ENCODE measurements around the gene FOXK2. TPM values are rescaled to one million over a fixed set of nuclear protein-coding genes. Genes with fewer than 3 reads are reported as not detected.

FOXK2 gene
- total and polyA plus RNA-seq, 2 donors (not counting 3 experiments of a cell fraction or from before 2014, with no cell fraction given) = 33.4 to 79.3 TPM

DNA sequence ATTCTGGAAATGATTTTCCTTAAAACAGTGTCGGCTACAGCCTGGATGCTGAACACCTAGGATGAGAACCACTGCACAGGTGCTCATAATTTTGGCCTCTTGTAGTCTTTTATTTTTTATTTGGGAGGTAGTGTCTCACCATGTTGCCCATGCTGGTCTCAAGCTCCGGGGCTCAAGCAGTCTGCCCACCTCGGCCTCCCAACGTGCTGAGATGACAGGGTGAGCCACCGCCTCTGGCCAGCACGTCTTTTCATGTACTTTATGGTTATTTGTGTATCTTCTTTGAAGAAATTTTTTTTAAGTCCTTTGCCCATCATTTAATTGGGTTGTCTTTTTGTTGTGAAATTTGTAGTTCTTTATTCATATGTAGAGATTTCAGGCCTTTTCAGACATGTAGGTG lies 70.7 kb downstream of the FOXK2 start:
- Histone ChIP-seq H3K79me2 (ENCODE audit: control insufficient read depth, insufficient read depth, low read length) (peaks cover 4% of the 10 kb centered on the region), H3K9ac (replicated peaks; ENCODE audit: extremely low read depth, insufficient read depth, low read length) (no peak overlapping the region), H3K9me3 (replicated peaks; ENCODE audit: control insufficient read depth, insufficient read depth, low read length) (no peaks in the 10 kb centered on the region), H3K4me3 (replicated peaks in 1 of 3; ENCODE audit: insufficient read depth in 1 of 3, low read depth in 1 of 3, low read length in 3 of 3) (no peak overlapping the region), H2AFZ (ENCODE audit: low read depth, low read length) (no peak overlapping the region), H3K9me1 (replicated peaks; ENCODE audit: control insufficient read depth, extremely low read depth, insufficient read depth, low read length) (no peaks in the 10 kb centered on the region), H3K4me2 (ENCODE audit: insufficient read depth, low read length) (no peak overlapping the region), H3K27ac (ENCODE audit: insufficient read depth, low read depth, low read length) (no peak overlapping the region), H3K36me3 (ENCODE audit: control insufficient read depth in 2 of 2, extremely low read depth in 1 of 2, insufficient read depth in 2 of 2, low read length in 2 of 2) (peaks cover 0 to 17% of the 10 kb centered on the region in 2 experiments), H4K20me1 (replicated peaks; ENCODE audit: control insufficient read depth, extremely low read depth, insufficient read depth, low read length) (no peaks in the 10 kb centered on the region), H3K4me1 (ENCODE audit: control insufficient read depth, extremely low read depth, insufficient read depth, low read length) (peaks cover 8% of the 10 kb centered on the region), H3K27me3 (ENCODE audit: control insufficient read depth in 2 of 2, insufficient read depth in 2 of 2, low read length in 2 of 2) (no peaks in the 10 kb centered on the region)
- DNase-seq (ENCODE audit: low read depth, low spot score) (no peak), FAIRE-seq (no peak)
- no TSS peak for BruUV-seq (replicated peaks)
- CTCF ChIA-PET = no interaction called here
- intact Hi-C loops (cut with micrococcal nuclease) (no loop called here), dilution Hi-C loops (cut with MboI; ENCODE audit: extremely low pct_ligation_motif_present, low sequenced_read_pairs) (no loop called here)
- POLR2A ChIA-PET = no interaction called here
- no peak for TF ChIP-seq EZH2 (IDR thresholded peaks at IDR 0.05; ENCODE audit: borderline replicate concordance, low read depth, low read length, severe bottlenecking)
- TF ChIP-seq GATA2 (IDR thresholded peaks at IDR 0.05; ENCODE audit: insufficient read depth, insufficient read length, low read depth, low read length) = no peak
- TF ChIP-seq, protein P1, sequence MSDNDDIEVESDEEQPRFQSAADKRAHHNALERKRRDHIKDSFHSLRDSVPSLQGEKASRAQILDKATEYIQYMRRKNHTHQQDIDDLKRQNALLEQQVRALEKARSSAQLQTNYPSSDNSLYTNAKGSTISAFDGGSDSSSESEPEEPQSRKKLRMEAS (IDR thresholded peaks at IDR 0.05; ENCODE audit: insufficient read depth, insufficient read length) = no peak
- TF ChIP-seq, protein P2, sequence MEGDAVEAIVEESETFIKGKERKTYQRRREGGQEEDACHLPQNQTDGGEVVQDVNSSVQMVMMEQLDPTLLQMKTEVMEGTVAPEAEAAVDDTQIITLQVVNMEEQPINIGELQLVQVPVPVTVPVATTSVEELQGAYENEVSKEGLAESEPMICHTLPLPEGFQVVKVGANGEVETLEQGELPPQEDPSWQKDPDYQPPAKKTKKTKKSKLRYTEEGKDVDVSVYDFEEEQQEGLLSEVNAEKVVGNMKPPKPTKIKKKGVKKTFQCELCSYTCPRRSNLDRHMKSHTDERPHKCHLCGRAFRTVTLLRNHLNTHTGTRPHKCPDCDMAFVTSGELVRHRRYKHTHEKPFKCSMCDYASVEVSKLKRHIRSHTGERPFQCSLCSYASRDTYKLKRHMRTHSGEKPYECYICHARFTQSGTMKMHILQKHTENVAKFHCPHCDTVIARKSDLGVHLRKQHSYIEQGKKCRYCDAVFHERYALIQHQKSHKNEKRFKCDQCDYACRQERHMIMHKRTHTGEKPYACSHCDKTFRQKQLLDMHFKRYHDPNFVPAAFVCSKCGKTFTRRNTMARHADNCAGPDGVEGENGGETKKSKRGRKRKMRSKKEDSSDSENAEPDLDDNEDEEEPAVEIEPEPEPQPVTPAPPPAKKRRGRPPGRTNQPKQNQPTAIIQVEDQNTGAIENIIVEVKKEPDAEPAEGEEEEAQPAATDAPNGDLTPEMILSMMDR (IDR thresholded peaks at IDR 0.05; ENCODE audit: extremely low read depth in 1 of 2, insufficient read depth in 1 of 2, low read depth in 1 of 2, low read length in 2 of 2) = no peak
- TF ChIP-seq FOS (IDR thresholded peaks at IDR 0.05; ENCODE audit: borderline replicate concordance, insufficient read depth, low read length) = no peak
- no peak for TF ChIP-seq POLR2AphosphoS5 (IDR thresholded peaks at IDR 0.05; ENCODE audit: insufficient read depth, low read depth, low read length)
- no peak for TF ChIP-seq POLR2A (IDR thresholded peaks at IDR 0.05; ENCODE audit: low read depth, low read length)
- no peak for TF ChIP-seq JUN (IDR thresholded peaks at IDR 0.05; ENCODE audit: borderline replicate concordance, insufficient read depth, insufficient read length, low read depth)
- no peak for TF ChIP-seq MYC (IDR thresholded peaks at IDR 0.05; ENCODE audit: low read depth, low read length)

Data from endothelial cell of umbilical vein (primary cell).